ENCODE measurements around the gene FLNA. TPM values are rescaled to one million over a fixed set of nuclear protein-coding genes. Genes with fewer than 3 reads are reported as not detected.

The FLNA gene
- total and polyA plus RNA-seq, 10 of the 15 experiments (the other 5 are each of a cell fraction or from before 2014, with no cell fraction given): 5.1 to 643 (median 171) TPM

GRCh38 chrX:154396973-154397887 lies 22.8 kb upstream of the FLNA start:
- H3K4me2 ChIP-seq (ENCODE audit: control insufficient read depth, insufficient read depth): peak overlapping the region; percentile 82
- no TSS peak for BruUV-seq (replicated peaks)
- peak overlapping the region; percentile 99 for H3K9ac ChIP-seq (ENCODE audit: control insufficient read depth, insufficient read depth, low read length)
- POLR2A ChIA-PET: interaction anchor here (1.0 to 3.5 kb wide), 8 partner anchors 15 to 130 kb away, joined by 3 to 16 read pairs (median 4); partner anchors contain the start of genes ATP6AP1, EMD, FLNA and SLC10A3
- RAD21 ChIA-PET (ENCODE audit: unreplicated experiment): interaction anchor here (1.3 to 2.1 kb wide), 3 partner anchors 31 to 130 kb away, joined by 4 to 7 read pairs (median 4); partner anchors contain the start of genes ATP6AP1 and SLC10A3
- in situ Hi-C loops (cut with MboI): no loop called here
- peak overlapping the region; percentile 66 for H3K4me3 ChIP-seq
- intact Hi-C loops (cut with micrococcal nuclease; ENCODE audit: unreplicated experiment): loop anchor here (5.0 kb wide), 1 partner anchor 40 kb away; the partner anchor contains the start of gene GDI1
- CTCF ChIA-PET: interaction anchor here (0.9 to 3.0 kb wide), 3 partner anchors 24 to 129 kb away, joined by 3 to 23 read pairs (median 9); no protein-coding TSS in a partner anchor
- DNase-seq (ENCODE audit: low read depth, low spot score): no peak
- SMC1A ChIA-PET (ENCODE audit: uncharacterized antibody, unreplicated experiment): interaction anchor here (0.6 to 2.5 kb wide), 3 partner anchors 24 to 300 kb away, joined by 3 to 7 read pairs (median 7); partner anchors contain the start of gene FLNA
- peaks cover 29% of the 10 kb centered on the region for H3K79me2 ChIP-seq (ENCODE audit: control insufficient read depth, insufficient read depth, low read length)
- H3K27ac ChIP-seq (ENCODE audit: control insufficient read depth, insufficient read depth): peak overlapping the region; percentile 97
- peaks cover 10 to 12% of the 10 kb centered on the region in 2 experiments for H3K36me3 ChIP-seq (ENCODE audit: control insufficient read depth in 2 of 2, insufficient read depth in 2 of 2, low read length in 1 of 2)
- peak overlapping the region; percentile 51 for H2AFZ ChIP-seq (ENCODE audit: control insufficient read depth, low read depth, low read length)
- H3K27me3 ChIP-seq (replicated peaks in 1 of 2; ENCODE audit: control insufficient read depth in 2 of 2, insufficient read depth in 2 of 2, low read length in 1 of 2): no peaks in the 10 kb centered on the region
- FAIRE-seq: no peak
- peak; percentile 80 for ATAC-seq
- H3K9me3 ChIP-seq (replicated peaks; ENCODE audit: control insufficient read depth, insufficient read depth, low read length): no peaks in the 10 kb centered on the region; the same call in 2 of the 3 replicates
- H3K4me1 ChIP-seq (ENCODE audit: control insufficient read depth, insufficient read depth, low read length): peaks cover 3% of the 10 kb centered on the region; the same call in 1 of the 2 replicates
- H4K20me1 ChIP-seq (ENCODE audit: control insufficient read depth, insufficient read depth): peaks cover 5% of the 10 kb centered on the region; the same call in 1 of the 2 replicates
- 31% methylated on average over 47 of the region's 53 CpGs for WGBS (ENCODE audit: insufficient coverage, insufficient replicate concordance, low lambda C conversion rate, missing lambda C conversion rate)
- TF ChIP-seq EZH2 (IDR thresholded peaks at IDR 0.05; ENCODE audit: borderline replicate concordance, control insufficient read depth, low read depth, low read length) (no peak), ZBTB40 (IDR thresholded peaks at IDR 0.05; ENCODE audit: borderline replicate concordance) (no peak), NR2F1 (conservative IDR thresholded peaks at IDR 0.05) (peak; percentile 36; the same call in 1 of the 2 replicates), STAT3 (IDR thresholded peaks at IDR 0.05; ENCODE audit: low read depth, low read length) (no peak), NFYB (IDR thresholded peaks at IDR 0.05; ENCODE audit: insufficient read depth, low read depth, low read length) (no peak), EGR1 (IDR thresholded peaks at IDR 0.05; ENCODE audit: borderline replicate concordance in 1 of 2, low read depth in 2 of 2, low read length in 2 of 2) (peak; percentile 48 to 58; a peak in 2 of 3 replicates), RAD51 (IDR thresholded peaks at IDR 0.05) (no peak), YY1 (IDR thresholded peaks at IDR 0.05; ENCODE audit: low read depth, low read length) (no peak), RBBP5 (conservative IDR thresholded peaks at IDR 0.05) (no peak), LARP7 (IDR thresholded peaks at IDR 0.05) (peak; percentile 55; the same call in 1 of the 2 replicates), RUNX3 (IDR thresholded peaks at IDR 0.05; ENCODE audit: low read length) (no peak)
- TF ChIP-seq, protein P1, sequence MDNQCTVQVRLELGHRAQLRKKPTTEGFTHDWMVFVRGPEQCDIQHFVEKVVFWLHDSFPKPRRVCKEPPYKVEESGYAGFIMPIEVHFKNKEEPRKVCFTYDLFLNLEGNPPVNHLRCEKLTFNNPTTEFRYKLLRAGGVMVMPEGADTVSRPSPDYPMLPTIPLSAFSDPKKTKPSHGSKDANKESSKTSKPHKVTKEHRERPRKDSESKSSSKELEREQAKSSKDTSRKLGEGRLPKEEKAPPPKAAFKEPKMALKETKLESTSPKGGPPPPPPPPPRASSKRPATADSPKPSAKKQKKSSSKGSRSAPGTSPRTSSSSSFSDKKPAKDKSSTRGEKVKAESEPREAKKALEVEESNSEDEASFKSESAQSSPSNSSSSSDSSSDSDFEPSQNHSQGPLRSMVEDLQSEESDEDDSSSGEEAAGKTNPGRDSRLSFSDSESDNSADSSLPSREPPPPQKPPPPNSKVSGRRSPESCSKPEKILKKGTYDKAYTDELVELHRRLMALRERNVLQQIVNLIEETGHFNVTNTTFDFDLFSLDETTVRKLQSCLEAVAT (IDR thresholded peaks at IDR 0.05): 0 out of 2 replicates have a peak, but pooled peaks have one; percentile 34
- TF ChIP-seq, protein P2, sequence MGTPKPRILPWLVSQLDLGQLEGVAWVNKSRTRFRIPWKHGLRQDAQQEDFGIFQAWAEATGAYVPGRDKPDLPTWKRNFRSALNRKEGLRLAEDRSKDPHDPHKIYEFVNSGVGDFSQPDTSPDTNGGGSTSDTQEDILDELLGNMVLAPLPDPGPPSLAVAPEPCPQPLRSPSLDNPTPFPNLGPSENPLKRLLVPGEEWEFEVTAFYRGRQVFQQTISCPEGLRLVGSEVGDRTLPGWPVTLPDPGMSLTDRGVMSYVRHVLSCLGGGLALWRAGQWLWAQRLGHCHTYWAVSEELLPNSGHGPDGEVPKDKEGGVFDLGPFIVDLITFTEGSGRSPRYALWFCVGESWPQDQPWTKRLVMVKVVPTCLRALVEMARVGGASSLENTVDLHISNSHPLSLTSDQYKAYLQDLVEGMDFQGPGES (IDR thresholded peaks at IDR 0.05): no peak
- TF ChIP-seq, protein P3, sequence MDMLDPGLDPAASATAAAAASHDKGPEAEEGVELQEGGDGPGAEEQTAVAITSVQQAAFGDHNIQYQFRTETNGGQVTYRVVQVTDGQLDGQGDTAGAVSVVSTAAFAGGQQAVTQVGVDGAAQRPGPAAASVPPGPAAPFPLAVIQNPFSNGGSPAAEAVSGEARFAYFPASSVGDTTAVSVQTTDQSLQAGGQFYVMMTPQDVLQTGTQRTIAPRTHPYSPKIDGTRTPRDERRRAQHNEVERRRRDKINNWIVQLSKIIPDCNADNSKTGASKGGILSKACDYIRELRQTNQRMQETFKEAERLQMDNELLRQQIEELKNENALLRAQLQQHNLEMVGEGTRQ (IDR thresholded peaks at IDR 0.05; ENCODE audit: borderline replicate concordance, low read depth, low read length): no peak

All from GM12878 (cell line).